K562 (cell line): ENCODE results near the gene LY6G6D. TPM values are rescaled to one million over a fixed set of nuclear protein-coding genes. Genes with fewer than 3 reads are reported as not detected.

Experiments used
- ARID3B ChIP-seq: fragments of 250-450 bp; sonication (Bioruptor Pico); IDR thresholded peaks from 2 replicates; pipeline ENCODE4 v1.4.0; 2020; ENCODE audit warnings: borderline replicate concordance
- BACH1 ChIP-seq: fragments of 200-800 bp; sonication (Bioruptor generic); IDR thresholded peaks from 2 replicates; pipeline ENCODE4 v1.6.1; 2016; ENCODE audit warnings: missing genetic modification characterization, missing compliant biosample characterization
- CTCF ChIP-seq, 3 experiments: IDR thresholded peaks in 2 of 3; conservative IDR thresholded peaks in 1 of 3; 2 replicates each; pipeline ENCODE4 v1.5.1; 2011 to 2012; ENCODE audit warnings: low read length in 3 of 3, mild to moderate bottlenecking in 3 of 3, control low read depth in 2 of 3, improper control_type of control experiment in 1 of 3, inconsistent platforms in 1 of 3, low read depth in 1 of 3, mixed read lengths in 1 of 3, moderate library complexity in 1 of 3; ENCODE audit not compliant: insufficient read depth in 2 of 3
- MCM7 ChIP-seq, 2 experiments: fragments of 450-650 bp; IDR thresholded peaks; 2 replicates each; pipeline ENCODE4 v1.6.1; 2016 to 2018
- NUFIP1 ChIP-seq: fragments of 450-650 bp; IDR thresholded peaks from 2 replicates; pipeline ENCODE4 v1.6.1; 2018; ENCODE audit not compliant: partially characterized antibody
- PHF21A ChIP-seq: fragments of 450-650 bp; IDR thresholded peaks from 2 replicates; pipeline ENCODE4 v1.6.1; 2017; ENCODE audit warnings: low read depth, borderline replicate concordance
- RBM39 ChIP-seq: fragments of 200-400 bp; formaldehyde crosslinking; optimal IDR thresholded peaks from 2 replicates; pipeline ENCODE3; 2018; ENCODE audit warnings: low read depth, low read length
- RREB1 ChIP-seq: fragments of 250-450 bp; sonication (Bioruptor Pico); IDR thresholded peaks from 2 replicates; pipeline ENCODE4 v1.4.0; 2020
- SIX5 ChIP-seq, 2 experiments: IDR thresholded peaks; 2 replicates each; pipeline ENCODE4 v1.6.1; 2011; ENCODE audit warnings: low read length in 2 of 2, borderline replicate concordance in 1 of 2, low read depth in 1 of 2, mild to moderate bottlenecking in 1 of 2, moderate library complexity in 1 of 2; ENCODE audit not compliant: insufficient read depth in 1 of 2
- ZEB2 ChIP-seq: fragments of 450-650 bp; IDR thresholded peaks from 2 replicates; pipeline ENCODE4 v1.6.1; 2016
- polyA plus RNA-seq, 8 experiments: library from polyadenylated mRNA; depleted of rRNA in 4 of 8; stranded (reverse) in 5 of 8; unstranded in 3 of 8; fragments of >200 nt; fragmentation: Nextera tagmentation in 2 of 8; fragmentation: Illumina TruSeq in 1 of 8; extraction: Ambion mirVana in 2 of 8; extraction: Trizol in 1 of 8; gene quantifications; 2 replicates each; pipeline versions ENCODE4 v1.2.1 to v1.2.3, GENCODE V29; 2011 to 2014; ENCODE audit warnings: inconsistent platforms in 1 of 8, missing spikeins in 1 of 8
- total RNA-seq, 7 experiments: library from RNA; depleted of rRNA in 6 of 7; stranded (reverse); fragments of >200 nt in 6 of 7; fragmentation: Illumina TruSeq in 2 of 7; extraction: Trizol in 2 of 7; gene quantifications; 2 replicates each; pipeline versions ENCODE4 v1.2.1 to v1.2.3, GENCODE V29; 2011 to 2021; ENCODE audit warnings: low replicate concordance in 1 of 7
- TF ChIP-seq, protein P1 (sequence below): fragments of 250-450 bp; sonication (Bioruptor Pico); IDR thresholded peaks from 2 replicates; pipeline ENCODE4 v1.5.0; 2020; ENCODE audit warnings: mild to moderate bottlenecking, borderline replicate concordance
- TF ChIP-seq, protein P2 (sequence below): sonication (generic); formaldehyde crosslinking; IDR thresholded peaks from 2 replicates; pipeline ENCODE4 v1.8.0; 2023; ENCODE audit warnings: mild to moderate bottlenecking, missing genetic modification reagents

LY6G6D gene
- total and polyA plus RNA-seq, 9 of the 15 experiments (the other 6 are each of a cell fraction or from before 2014, with no cell fraction given): 0.30 to 0.38 TPM; not detected in 7

- TF ChIP-seq RREB1 (peak; percentile 55; the same call in 1 of the 2 replicates), MCM7 (IDR thresholded peaks at IDR 0.05) (no peak), CTCF (IDR thresholded peaks at IDR 0.05 in 2 of 3, conservative IDR thresholded peaks at IDR 0.05 in 1 of 3; ENCODE audit: insufficient read depth in 2 of 3, low read depth in 1 of 3, low read length in 3 of 3) (peak in 2 of 3 experiments; percentile 37 to 54; a peak in 5 of 6 replicates), RBM39 (no peak), ZEB2 (no peak), BACH1 (tag) (no peak), PHF21A (no peak), ARID3B (CRISPR knock-in tag) (0 out of 2 replicates have a peak, but pooled peaks have one; percentile 89), SIX5 (IDR thresholded peaks at IDR 0.05; ENCODE audit: borderline replicate concordance in 1 of 2, insufficient read depth in 1 of 2, low read depth in 1 of 2, low read length in 2 of 2) (no peak), NUFIP1 (no peak)
- TF ChIP-seq, protein P1, sequence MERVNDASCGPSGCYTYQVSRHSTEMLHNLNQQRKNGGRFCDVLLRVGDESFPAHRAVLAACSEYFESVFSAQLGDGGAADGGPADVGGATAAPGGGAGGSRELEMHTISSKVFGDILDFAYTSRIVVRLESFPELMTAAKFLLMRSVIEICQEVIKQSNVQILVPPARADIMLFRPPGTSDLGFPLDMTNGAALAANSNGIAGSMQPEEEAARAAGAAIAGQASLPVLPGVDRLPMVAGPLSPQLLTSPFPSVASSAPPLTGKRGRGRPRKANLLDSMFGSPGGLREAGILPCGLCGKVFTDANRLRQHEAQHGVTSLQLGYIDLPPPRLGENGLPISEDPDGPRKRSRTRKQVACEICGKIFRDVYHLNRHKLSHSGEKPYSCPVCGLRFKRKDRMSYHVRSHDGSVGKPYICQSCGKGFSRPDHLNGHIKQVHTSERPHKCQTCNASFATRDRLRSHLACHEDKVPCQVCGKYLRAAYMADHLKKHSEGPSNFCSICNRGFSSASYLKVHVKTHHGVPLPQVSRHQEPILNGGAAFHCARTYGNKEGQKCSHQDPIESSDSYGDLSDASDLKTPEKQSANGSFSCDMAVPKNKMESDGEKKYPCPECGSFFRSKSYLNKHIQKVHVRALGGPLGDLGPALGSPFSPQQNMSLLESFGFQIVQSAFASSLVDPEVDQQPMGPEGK (CRISPR knock-in tag): peak; percentile 80; the same call in 1 of the 2 replicates
- TF ChIP-seq, protein P2, sequence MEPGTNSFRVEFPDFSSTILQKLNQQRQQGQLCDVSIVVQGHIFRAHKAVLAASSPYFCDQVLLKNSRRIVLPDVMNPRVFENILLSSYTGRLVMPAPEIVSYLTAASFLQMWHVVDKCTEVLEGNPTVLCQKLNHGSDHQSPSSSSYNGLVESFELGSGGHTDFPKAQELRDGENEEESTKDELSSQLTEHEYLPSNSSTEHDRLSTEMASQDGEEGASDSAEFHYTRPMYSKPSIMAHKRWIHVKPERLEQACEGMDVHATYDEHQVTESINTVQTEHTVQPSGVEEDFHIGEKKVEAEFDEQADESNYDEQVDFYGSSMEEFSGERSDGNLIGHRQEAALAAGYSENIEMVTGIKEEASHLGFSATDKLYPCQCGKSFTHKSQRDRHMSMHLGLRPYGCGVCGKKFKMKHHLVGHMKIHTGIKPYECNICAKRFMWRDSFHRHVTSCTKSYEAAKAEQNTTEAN (CRISPR knock-in tag): no peak
Observed at GRCh38 chr6:31737991-31738979, 23.1 kb downstream of the LY6G6D start (continued).
